PC-9 (cell line): ENCODE measurements around the gene CEP89. TPM values are rescaled to one million over a fixed set of nuclear protein-coding genes. Genes with fewer than 3 reads are reported as not detected.

ENCODE experiments used
- BruUV-seq: library from RNA; stranded (reverse); fragments of 400-500 nt; replicated peaks from 2 replicates; lab custom pipeline; 2021; lab: Mats Ljungman, UMichigan
- CTCF ChIA-PET: fragments of 300-600 bp; sonication (Branson Sonifier 250); formaldehyde crosslinking; loops from one replicate; lab custom pipeline; 2022; ENCODE audit warnings: antibody characterized with exemption; lab: Charles Lee
- POLR2A ChIA-PET: fragments of 300-600 bp; sonication (Branson Sonifier 250); formaldehyde crosslinking; loops from one replicate; lab custom pipeline; 2022; ENCODE audit warnings: antibody characterized with exemption; ENCODE audit not compliant: unreplicated experiment; lab: Charles Lee
- DNase-seq, 2 experiments: peaks; one replicate each; pipeline versions ENCODE4 v3.0.0 to v3.0.0-alpha.2; 2015 to 2022; ENCODE audit warnings: mixed read lengths in 1 of 2
- H2AFZ ChIP-seq: fragments of 200-600 bp; sonication (generic); 2 replicates; pipeline ENCODE4 v1.8.1; 2017; ENCODE audit warnings: antibody characterized with exemption
- H3F3A ChIP-seq: fragments of 200-600 bp; sonication (generic); 2 replicates; pipeline ENCODE4 v1.8.1; 2017; ENCODE audit warnings: antibody characterized with exemption, mild to moderate bottlenecking, low read depth; ENCODE audit not compliant: insufficient read depth
- H3K27ac ChIP-seq: fragments of 200-600 bp; sonication (generic); 2 replicates; pipeline ENCODE4 v1.6.1; 2016; ENCODE audit warnings: mixed run types
- H3K27me3 ChIP-seq: fragments of 200-600 bp; sonication (generic); 2 replicates; pipeline ENCODE4 v1.6.1; 2016; ENCODE audit warnings: low read depth, mixed run types; ENCODE audit not compliant: insufficient read depth
- H3K36me3 ChIP-seq: fragments of 200-600 bp; sonication (generic); 2 replicates; pipeline ENCODE4 v1.6.1; 2016; ENCODE audit warnings: low read depth, mixed run types
- H3K4me1 ChIP-seq: fragments of 200-600 bp; sonication (generic); replicated peaks from 2 replicates; pipeline ENCODE4 v1.6.1; 2016; ENCODE audit warnings: mixed run types; ENCODE audit not compliant: insufficient read depth
- H3K4me2 ChIP-seq: fragments of 200-600 bp; sonication (generic); 2 replicates; pipeline ENCODE4 v1.6.1; 2017; ENCODE audit warnings: mixed run types
- H3K4me3 ChIP-seq: fragments of 200-600 bp; sonication (generic); 2 replicates; pipeline ENCODE4 v1.6.1; 2016; ENCODE audit warnings: mixed run types
- H3K79me2 ChIP-seq: fragments of 200-600 bp; sonication (generic); 2 replicates; pipeline ENCODE4 v1.6.1; 2017; ENCODE audit warnings: low read depth, mixed run types
- H3K9me2 ChIP-seq: fragments of 200-600 bp; sonication (generic); 2 replicates; pipeline ENCODE4 v1.8.1; 2017; ENCODE audit warnings: mild to moderate bottlenecking; ENCODE audit not compliant: insufficient read depth
- H3K9me3 ChIP-seq: fragments of 200-600 bp; sonication (generic); 2 replicates; pipeline ENCODE4 v1.8.1; 2016; ENCODE audit warnings: low read depth; ENCODE audit not compliant: insufficient read depth
- H4K20me1 ChIP-seq: fragments of 200-600 bp; sonication (generic); 2 replicates; pipeline ENCODE4 v1.8.1; 2017; ENCODE audit not compliant: insufficient read depth
- EZH2 ChIP-seq: fragments of 200-600 bp; sonication (generic); IDR thresholded peaks from 2 replicates; pipeline ENCODE4 v1.8.0; 2017; ENCODE audit warnings: antibody characterized with exemption, low read depth
- intact Hi-C: fragments of 100-400 bp; cut with micrococcal nuclease; formaldehyde crosslinking; loops from one replicate; pipeline ENCODE4 v1.10.0; 2022; ENCODE audit not compliant: unreplicated experiment
- total RNA-seq: library from RNA; stranded (reverse); gene quantifications from 2 replicates; pipeline ENCODE4 v1.2.3, GENCODE V29; 2021
- TF ChIP-seq, protein P1 (sequence below): fragments of 200-600 bp; sonication (generic); conservative IDR thresholded peaks from 2 replicates; pipeline ENCODE4 v1.6.1; 2017; ENCODE audit warnings: mixed run types, antibody characterized with exemption, mild to moderate bottlenecking, moderate library complexity

The CEP89 gene
- total RNA-seq, 1 experiment from 2014 or later: 33.6 TPM

DNA sequence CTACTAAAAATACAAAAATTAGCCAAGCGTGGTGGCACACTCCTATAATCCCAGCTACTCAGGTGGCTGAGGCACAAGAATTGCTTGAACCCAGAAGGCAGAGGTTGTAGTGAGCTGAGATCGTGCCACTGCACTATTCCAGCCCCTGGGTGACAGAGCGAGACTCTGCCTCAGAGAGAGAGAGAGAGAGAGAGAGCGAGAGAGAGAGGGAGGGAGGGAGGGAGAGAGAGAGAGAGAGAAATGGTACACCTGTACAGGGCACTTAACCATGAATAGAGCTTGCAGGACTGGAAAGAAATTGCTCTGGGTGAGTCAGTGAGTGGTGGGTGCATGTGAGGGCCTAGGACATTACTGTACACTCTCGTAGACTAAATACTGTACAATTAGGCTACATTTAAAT, 61.7 kb downstream of the CEP89 start:
- Histone ChIP-seq H3K4me1 (no peaks in the 10 kb centered on the region), H3K36me3 (no peaks in the 10 kb centered on the region; the same call in 1 of the 2 replicates), H3F3A (no peaks in the 10 kb centered on the region), H4K20me1 (no peaks in the 10 kb centered on the region), H3K9me3 (no peaks in the 10 kb centered on the region), H3K79me2 (no peaks in the 10 kb centered on the region), H3K4me2 (no peak overlapping the region), H3K27me3 (no peaks in the 10 kb centered on the region), H3K27ac (no peak overlapping the region), H3K9me2 (no peaks in the 10 kb centered on the region), H2AFZ (no peak overlapping the region), H3K4me3 (no peak overlapping the region)
- DNase-seq: no peak
- ChIA-PET CTCF (no interaction called here), POLR2A (no interaction called here)
- BruUV-seq: no TSS peak
- no peak for TF ChIP-seq EZH2
- TF ChIP-seq, protein P1, sequence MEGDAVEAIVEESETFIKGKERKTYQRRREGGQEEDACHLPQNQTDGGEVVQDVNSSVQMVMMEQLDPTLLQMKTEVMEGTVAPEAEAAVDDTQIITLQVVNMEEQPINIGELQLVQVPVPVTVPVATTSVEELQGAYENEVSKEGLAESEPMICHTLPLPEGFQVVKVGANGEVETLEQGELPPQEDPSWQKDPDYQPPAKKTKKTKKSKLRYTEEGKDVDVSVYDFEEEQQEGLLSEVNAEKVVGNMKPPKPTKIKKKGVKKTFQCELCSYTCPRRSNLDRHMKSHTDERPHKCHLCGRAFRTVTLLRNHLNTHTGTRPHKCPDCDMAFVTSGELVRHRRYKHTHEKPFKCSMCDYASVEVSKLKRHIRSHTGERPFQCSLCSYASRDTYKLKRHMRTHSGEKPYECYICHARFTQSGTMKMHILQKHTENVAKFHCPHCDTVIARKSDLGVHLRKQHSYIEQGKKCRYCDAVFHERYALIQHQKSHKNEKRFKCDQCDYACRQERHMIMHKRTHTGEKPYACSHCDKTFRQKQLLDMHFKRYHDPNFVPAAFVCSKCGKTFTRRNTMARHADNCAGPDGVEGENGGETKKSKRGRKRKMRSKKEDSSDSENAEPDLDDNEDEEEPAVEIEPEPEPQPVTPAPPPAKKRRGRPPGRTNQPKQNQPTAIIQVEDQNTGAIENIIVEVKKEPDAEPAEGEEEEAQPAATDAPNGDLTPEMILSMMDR: no peak
- intact Hi-C loops: no loop called here

DNA sequence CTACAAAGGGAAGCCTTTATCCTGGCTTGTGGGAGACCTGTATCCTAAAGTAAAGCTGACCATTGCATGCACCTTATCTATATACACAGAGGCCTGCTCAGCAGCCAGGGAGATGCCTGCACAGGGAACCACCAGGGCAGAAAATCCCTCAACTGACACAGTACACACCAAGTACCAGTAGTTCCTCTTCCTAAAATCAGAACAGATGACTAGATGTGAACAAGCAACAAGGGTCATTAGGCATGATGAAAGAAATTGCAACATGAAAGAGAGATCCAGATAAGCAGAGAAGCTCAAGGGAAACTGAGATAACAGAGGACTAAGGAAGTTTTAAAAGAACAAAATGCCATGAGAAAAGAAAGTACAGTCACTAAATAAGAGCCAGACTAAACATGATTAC, 62.5 kb downstream of the CEP89 start:
- H3F3A ChIP-seq: no peaks in the 10 kb centered on the region

DNA sequence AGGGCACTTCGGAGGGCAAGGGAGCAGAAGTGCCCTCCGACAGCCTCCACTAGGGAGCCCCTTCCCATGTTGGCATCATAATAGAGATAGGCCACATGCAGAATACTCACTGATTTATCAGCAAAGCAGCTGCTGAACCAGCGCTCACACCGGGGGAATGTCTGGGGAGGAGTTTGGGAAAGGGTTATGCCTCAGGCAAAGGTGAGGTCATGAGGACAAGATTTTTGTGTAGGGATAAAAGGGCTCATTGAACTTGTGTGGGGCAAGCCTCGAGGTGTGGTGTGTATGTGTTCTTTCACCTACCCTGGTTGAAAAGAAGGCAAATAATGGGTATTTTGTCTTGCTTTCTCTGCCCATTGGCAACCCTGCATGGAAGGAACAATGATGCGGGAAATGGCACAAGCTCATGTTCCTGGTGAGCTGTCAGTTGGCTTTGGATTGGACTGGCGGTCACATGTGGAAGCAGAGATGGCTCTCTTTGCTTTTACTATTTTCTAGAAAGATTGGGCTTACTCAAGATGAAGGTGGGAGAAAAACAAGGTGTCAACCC, 63.0 kb downstream of the CEP89 start:
- ChIA-PET POLR2A (no interaction called here), CTCF (no interaction called here)
- TF ChIP-seq EZH2: no peak
- TF ChIP-seq, protein P1: no peak
- intact Hi-C loops: no loop called here
- H3K27me3 ChIP-seq: no peaks in the 10 kb centered on the region
- no peaks in the 10 kb centered on the region for H3K9me2 ChIP-seq
- H2AFZ ChIP-seq: no peak overlapping the region
- no peaks in the 10 kb centered on the region for H4K20me1 ChIP-seq
- no peak overlapping the region for H3K27ac ChIP-seq
- H3K36me3 ChIP-seq: no peaks in the 10 kb centered on the region; the same call in 1 of the 2 replicates
- BruUV-seq: no TSS peak
- H3K4me2 ChIP-seq: no peak overlapping the region
- no peaks in the 10 kb centered on the region for H3K79me2 ChIP-seq
- H3K4me1 ChIP-seq: no peaks in the 10 kb centered on the region
- no peaks in the 10 kb centered on the region for H3K9me3 ChIP-seq
- H3F3A ChIP-seq: no peaks in the 10 kb centered on the region
- no peak for DNase-seq
- no peak overlapping the region for H3K4me3 ChIP-seq

More for the DNA sequence above, 62.5 kb downstream of the CEP89 start:
- DNase-seq: no peak
- Histone ChIP-seq H2AFZ (no peak overlapping the region), H3K9me3 (no peaks in the 10 kb centered on the region), H3K27me3 (no peaks in the 10 kb centered on the region), H3K4me1 (no peaks in the 10 kb centered on the region), H3K4me3 (no peak overlapping the region), H4K20me1 (no peaks in the 10 kb centered on the region), H3K9me2 (no peaks in the 10 kb centered on the region), H3K4me2 (no peak overlapping the region), H3K79me2 (no peaks in the 10 kb centered on the region), H3K36me3 (no peaks in the 10 kb centered on the region; the same call in 1 of the 2 replicates), H3K27ac (no peak overlapping the region)
- BruUV-seq: no TSS peak
- TF ChIP-seq EZH2: no peak
- intact Hi-C loops: no loop called here
- CTCF ChIA-PET: no interaction called here
- POLR2A ChIA-PET: no interaction called here

DNA sequence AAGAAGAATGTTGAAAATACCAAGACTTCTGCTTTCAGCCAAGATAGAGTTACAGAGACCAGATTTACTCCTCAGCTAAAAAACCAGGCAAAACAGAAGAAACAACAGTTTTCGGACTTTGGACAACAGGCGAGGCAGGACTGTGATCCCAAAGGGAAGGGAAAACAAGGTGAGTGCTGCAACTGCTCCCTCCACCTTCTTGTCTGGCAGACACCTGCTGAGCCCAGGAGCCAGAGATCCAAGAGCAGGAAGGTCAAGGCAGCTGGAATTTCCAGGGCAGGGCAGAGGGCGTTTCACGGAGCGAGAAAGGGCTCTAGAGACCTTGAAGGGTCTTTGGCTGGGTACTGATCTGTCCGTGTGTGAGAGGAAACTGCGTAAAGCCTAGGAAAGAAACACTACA, 69.3 kb downstream of the CEP89 start:
- H4K20me1 ChIP-seq: no peaks in the 10 kb centered on the region
- no peak overlapping the region for H3K4me2 ChIP-seq
- POLR2A ChIA-PET: no interaction called here
- intact Hi-C loops: no loop called here
- H3K79me2 ChIP-seq: no peaks in the 10 kb centered on the region
- TF ChIP-seq EZH2: no peak
- TF ChIP-seq, protein P1: no peak
- no peak for DNase-seq
- H3K27me3 ChIP-seq: no peaks in the 10 kb centered on the region
- H3K27ac ChIP-seq: no peak overlapping the region
- CTCF ChIA-PET: no interaction called here
- no peaks in the 10 kb centered on the region for H3K4me1 ChIP-seq
- peaks cover 4% of the 10 kb centered on the region; the same call in 1 of the 2 replicates for H3K36me3 ChIP-seq
- no peak overlapping the region for H3K4me3 ChIP-seq
- no peaks in the 10 kb centered on the region for H3K9me3 ChIP-seq
- H3F3A ChIP-seq: no peaks in the 10 kb centered on the region
- BruUV-seq: no TSS peak
- H2AFZ ChIP-seq: no peak overlapping the region
- no peaks in the 10 kb centered on the region for H3K9me2 ChIP-seq
